C4-2B (cell line): ENCODE results near the gene GLI3.
A peak's percentile ranks its signal among the peaks of the same experiment; 100 is the strongest.

Experiments
- H3K27ac ChIP-seq: fragments of 450-650 bp; 2 replicates; pipeline ENCODE4 v1.5.1; 2017
- CTCF ChIP-seq: fragments of 450-650 bp; conservative IDR thresholded peaks from 2 replicates; pipeline ENCODE4 v1.5.1; 2017; ENCODE audit warnings: mild to moderate bottlenecking
- ZFX ChIP-seq: fragments of 450-650 bp; IDR thresholded peaks from 2 replicates; pipeline ENCODE4 v1.6.1; 2017

The GLI3 gene

GRCh38 chr7:41994746-41995110 lies 242.3 kb downstream of the GLI3 start:
- H3K27ac ChIP-seq, result no peak overlapping the region
- TF ChIP-seq ZFX, result no peak
- no peak for TF ChIP-seq CTCF

GRCh38 chr7:41994036-41994745 lies 242.8 kb downstream of the GLI3 start:
- no peak for TF ChIP-seq ZFX
- no peak for TF ChIP-seq CTCF

GRCh38 chr7:41992881-41993867 lies 243.8 kb downstream of the GLI3 start:
- TF ChIP-seq CTCF (no peak), ZFX (no peak)
- no peak overlapping the region for H3K27ac ChIP-seq

More at GRCh38 chr7:41994036-41994745, 242.8 kb downstream of the GLI3 start:
- H3K27ac ChIP-seq, result no peak overlapping the region

- no peak for TF ChIP-seq ZFX
- no peak for TF ChIP-seq CTCF
- H3K27ac ChIP-seq, result no peak overlapping the region
These were observed 252.1 kb downstream of the GLI3 start for GRCh38 chr7:41984888-41985287.

- TF ChIP-seq ZFX, result no peak
- no peak for TF ChIP-seq CTCF
- H3K27ac ChIP-seq, result no peak overlapping the region
These were observed 255.7 kb downstream of the GLI3 start for GRCh38 chr7:41981046-41982040.

- TF ChIP-seq CTCF, result peak; percentile 86
- TF ChIP-seq ZFX, result no peak
- H3K27ac ChIP-seq, result no peak overlapping the region
These were observed 257.1 kb downstream of the GLI3 start for GRCh38 chr7:41979834-41980307.
